ENCODE results near the gene MND1. TPM values are rescaled to one million over a fixed set of nuclear protein-coding genes. Genes with fewer than 3 reads are reported as not detected.

The MND1 gene, protein sequence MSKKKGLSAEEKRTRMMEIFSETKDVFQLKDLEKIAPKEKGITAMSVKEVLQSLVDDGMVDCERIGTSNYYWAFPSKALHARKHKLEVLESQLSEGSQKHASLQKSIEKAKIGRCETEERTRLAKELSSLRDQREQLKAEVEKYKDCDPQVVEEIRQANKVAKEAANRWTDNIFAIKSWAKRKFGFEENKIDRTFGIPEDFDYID
- 10 to 100 TPM; 14.7 to 16.5 (median 15.6) TPM for polyA plus RNA-seq (ENCODE audit: insufficient read length in 4 of 4)

- DNase-seq (ENCODE audit: low read depth in 4 of 4, low spot score in 2 of 4): peak; percentile 66 to 84 (median 80)
Observed at GRCh38 chr4:153344131-153345011, at the start of gene MND1. TSS of gene MND1 (plus strand) at chr4:153344688. CDS start at chr4:153344738, 50 bp downstream.

DNA sequence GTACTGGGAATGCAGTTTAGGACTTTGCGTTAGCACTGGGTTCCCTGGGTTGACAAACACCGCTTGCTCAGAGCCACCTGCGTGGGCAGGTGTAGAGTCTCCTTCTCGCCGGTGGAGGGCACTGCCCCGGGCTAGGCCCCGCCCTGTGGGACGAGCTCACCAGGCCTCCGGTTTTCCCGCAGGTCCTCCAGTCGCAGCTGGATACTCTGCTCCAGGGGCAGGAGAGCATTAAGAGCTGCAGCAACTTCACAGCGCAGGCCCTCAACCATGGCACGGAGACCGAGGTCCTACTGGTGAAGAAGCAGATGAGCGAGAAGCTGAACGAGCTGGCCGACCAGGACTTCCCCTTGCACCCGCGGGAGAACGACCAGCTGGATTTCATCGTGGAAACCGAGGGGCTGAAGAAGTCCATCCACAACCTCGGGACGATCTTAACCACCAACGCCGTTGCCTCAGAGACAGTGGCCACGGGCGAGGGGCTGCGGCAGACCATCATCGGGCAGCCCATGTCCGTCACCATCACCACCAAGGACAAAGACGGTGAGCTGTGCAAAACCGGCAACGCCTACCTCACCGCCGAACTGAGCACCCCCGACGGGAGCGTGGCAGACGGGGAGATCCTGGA is 49.2 kb upstream of the MND1 start:
- DNase-seq (ENCODE audit: low read depth in 4 of 4, low spot score in 2 of 4): no peak

DNA sequence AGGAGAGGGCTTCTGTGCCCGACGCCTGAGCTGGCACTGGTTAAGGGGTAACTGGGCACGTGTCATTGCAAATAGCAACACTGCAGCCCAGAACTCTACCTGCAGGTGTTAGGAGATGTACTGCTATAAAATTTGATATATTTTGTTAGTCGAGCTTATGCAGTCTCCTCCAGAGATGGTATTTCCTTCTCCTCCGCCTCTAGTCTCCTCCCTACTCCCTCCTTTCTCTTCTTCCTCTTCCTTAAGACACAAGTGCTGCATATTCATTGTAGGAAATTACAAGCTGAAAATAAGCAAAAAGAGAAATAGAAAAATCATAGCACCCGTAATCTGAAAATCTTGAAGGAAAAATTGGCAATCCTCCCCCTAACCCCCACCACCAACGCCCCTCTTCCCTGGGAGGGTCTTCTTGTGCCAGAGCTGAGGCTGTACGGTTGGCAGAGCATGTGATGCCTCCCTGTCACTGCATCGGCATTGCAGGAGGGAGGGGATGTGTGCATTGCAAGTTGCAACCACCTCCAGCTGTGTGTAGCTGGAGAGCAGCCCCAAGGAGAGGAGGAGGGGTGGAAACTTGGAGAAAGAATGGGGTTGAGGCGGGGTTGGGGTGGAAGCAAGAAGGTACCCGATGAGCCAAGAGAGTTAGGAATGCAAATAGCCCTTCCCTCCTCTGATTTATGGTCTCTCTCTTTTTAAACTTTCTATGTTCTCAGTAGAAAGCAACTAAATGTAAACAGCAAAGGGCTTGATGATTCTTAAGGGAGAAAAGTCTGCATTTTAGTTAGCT is 48.3 kb upstream of the MND1 start:
- peak in 3 of 4 donors; percentile 36 to 52 (median 50) for DNase-seq (ENCODE audit: low read depth in 4 of 4, low spot score in 2 of 4)

GRCh38 chr4:153297116-153297515 is 47.4 kb upstream of the MND1 start:
- DNase-seq (ENCODE audit: low read depth in 4 of 4, low spot score in 2 of 4): no peak

- DNase-seq (ENCODE audit: low read depth in 4 of 4, low spot score in 2 of 4): no peak
Observed at GRCh38 chr4:153310793-153311192, 33.7 kb upstream of the MND1 start.

GRCh38 chr4:153314915-153315314 is 29.6 kb upstream of the MND1 start:
- DNase-seq (ENCODE audit: low read depth in 4 of 4, low spot score in 2 of 4): no peak

- peak in 1 of 4 donors; percentile 56 for DNase-seq (ENCODE audit: low read depth in 4 of 4, low spot score in 2 of 4)
Observed at GRCh38 chr4:153318696-153319320, 25.7 kb upstream of the MND1 start.

DNA sequence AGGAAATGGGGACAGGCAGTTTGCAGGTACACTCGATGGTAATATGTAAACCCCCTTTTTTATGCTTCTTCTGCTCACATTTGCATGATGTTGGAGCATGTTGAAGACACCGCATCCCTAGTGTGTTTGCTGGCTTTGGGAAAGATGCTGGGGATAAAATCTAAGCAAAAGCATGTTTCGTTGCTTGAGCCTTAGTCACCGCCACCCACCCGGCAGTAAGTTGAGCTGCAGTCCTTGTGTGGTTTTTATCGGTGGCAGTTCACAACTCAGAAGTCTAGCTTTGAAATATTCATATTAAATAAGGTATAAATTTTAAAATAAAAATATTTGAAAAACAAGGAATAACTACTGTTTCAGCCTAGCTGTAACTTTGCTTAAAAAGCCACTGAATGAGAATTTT is 21.7 kb upstream of the MND1 start:
- no peak for DNase-seq (ENCODE audit: low read depth in 4 of 4, low spot score in 2 of 4)

DNA sequence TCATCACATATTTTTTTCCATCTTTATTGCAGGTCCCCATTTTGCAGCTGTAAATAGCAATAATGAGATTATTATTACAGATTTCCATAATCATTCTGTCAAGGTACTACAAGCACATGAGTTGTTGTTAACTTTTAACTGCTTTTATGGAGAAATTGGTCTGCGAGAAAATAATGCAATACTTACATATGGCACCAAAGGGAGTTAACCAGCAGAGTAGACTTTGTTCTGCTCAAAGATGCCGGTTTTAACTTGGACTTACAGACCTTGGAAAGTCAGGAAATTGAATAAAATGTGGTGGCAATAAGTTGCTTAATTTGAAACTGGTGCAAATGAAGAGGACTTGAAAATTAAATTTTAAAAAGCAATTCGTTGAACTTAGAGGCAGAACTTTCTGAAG is 20.4 kb upstream of the MND1 start:
- no peak for DNase-seq (ENCODE audit: low read depth in 4 of 4, low spot score in 2 of 4)

- no peak for DNase-seq (ENCODE audit: low read depth in 4 of 4, low spot score in 2 of 4)
Observed at GRCh38 chr4:153325558-153325957, 18.9 kb upstream of the MND1 start.

GRCh38 chr4:153326513-153326912 is 18.0 kb upstream of the MND1 start:
- DNase-seq (ENCODE audit: low read depth in 4 of 4, low spot score in 2 of 4): no peak

- DNase-seq (ENCODE audit: low read depth in 4 of 4, low spot score in 2 of 4): no peak
Observed at GRCh38 chr4:153327247-153327646, 17.2 kb upstream of the MND1 start.

GRCh38 chr4:153332936-153333335 is 11.6 kb upstream of the MND1 start:
- DNase-seq (ENCODE audit: low read depth in 4 of 4, low spot score in 2 of 4): no peak

- no peak for DNase-seq (ENCODE audit: low read depth in 4 of 4, low spot score in 2 of 4)
Observed at GRCh38 chr4:153333874-153334273, 10.6 kb upstream of the MND1 start.

- no peak for DNase-seq (ENCODE audit: low read depth in 4 of 4, low spot score in 2 of 4)
Observed at GRCh38 chr4:153335665-153336064, 8.8 kb upstream of the MND1 start.

DNA sequence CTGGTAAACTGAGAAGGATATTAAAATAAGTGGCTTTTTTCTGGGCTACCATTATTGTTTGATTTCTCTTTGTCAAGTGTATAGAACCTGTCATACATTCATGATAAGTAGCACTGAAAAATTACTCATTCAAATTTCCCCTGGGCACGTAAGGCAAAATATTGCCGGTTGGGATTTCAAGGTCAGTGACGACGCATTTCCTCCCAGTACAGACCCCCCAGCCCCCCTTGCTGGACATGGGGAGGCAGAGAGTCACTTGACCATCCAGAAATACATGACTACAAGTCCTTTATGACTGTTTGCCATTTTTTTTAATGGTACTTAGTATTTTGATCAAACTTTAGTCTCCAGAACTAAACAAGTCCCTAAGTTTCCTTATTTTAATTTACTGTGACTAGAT is 6.8 kb upstream of the MND1 start:
- DNase-seq (ENCODE audit: low read depth in 4 of 4, low spot score in 2 of 4): no peak

DNA sequence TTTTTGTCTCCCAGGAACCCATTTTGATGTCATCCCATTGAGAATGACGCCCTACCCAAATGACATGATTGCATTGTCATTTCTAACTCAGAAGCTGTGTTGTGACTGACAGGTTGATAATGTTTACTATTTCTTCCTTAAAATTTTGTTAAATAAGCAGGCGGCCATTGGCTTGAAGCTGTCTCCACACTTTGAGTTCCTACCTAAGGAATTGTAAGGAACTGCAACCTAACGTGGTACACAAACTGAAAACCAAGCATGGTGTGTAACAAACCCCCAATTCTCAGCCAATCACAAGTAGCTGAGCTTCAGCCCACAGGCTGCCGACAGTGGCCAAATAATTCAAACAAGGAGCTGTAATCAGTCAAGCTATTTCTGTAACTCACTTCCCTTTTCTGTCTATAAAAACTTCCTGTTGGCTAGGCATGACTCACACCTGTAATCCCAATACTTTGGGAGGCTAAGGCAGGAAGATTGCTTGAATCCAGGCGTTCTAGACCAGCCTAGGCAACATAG is 2.9 kb upstream of the MND1 start:
- DNase-seq (ENCODE audit: low read depth in 4 of 4, low spot score in 2 of 4): no peak

DNA sequence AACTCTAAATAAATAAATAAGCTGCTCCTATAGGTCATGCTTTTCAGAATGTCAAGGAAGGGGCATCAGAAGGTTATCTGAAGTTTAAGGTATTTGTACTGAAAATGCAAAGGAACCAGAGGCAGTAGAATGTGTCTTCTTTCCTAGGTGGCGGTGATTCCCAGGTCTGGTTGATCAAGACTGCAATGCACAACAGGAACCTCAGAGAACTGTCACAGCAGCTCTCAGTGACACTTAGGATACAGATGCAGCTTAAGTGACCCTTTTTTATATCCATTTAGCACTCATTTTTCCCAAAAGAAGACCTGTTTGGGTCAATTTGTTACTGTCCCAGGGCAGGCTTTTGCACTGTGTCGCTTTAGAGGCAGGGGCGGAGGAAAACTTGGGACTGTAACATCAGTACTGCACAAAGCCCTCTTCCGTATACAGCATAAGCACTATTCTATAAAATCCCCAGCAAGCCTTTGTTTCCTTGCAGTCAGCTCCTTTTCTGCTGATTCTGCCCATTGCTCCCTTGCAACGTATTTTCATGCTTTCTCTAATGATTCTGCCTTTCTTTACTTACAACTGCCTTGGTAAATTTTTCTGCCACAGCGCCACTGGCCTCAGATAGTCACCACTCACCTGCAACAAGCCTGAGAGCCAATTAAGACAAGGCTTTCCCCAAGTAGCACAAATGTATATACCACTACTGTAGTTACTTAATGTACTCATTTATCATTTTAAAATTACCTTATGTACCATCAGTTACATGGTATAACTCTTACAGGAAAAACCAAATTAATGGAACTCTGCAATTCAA is 1.5 kb upstream of the MND1 start:
- no peak for DNase-seq (ENCODE audit: low read depth in 4 of 4, low spot score in 2 of 4)

Data from left renal cortex interstitium (tissue), 4 donors.